ENCODE measurements around the gene GNAT3.

The GNAT3 gene

GRCh38 chr7:80420876-80421275 lies 91.0 kb downstream of the GNAT3 start:
- no peak for DNase-seq (ENCODE audit: low read depth in 2 of 2)

GRCh38 chr7:80417211-80417793 lies 94.6 kb downstream of the GNAT3 start:
- no peak for DNase-seq (ENCODE audit: low read depth in 2 of 2)

GRCh38 chr7:80415522-80415921 lies 96.3 kb downstream of the GNAT3 start:
- DNase-seq (ENCODE audit: low read depth in 2 of 2) = no peak

GRCh38 chr7:80415114-80415513 lies 96.8 kb downstream of the GNAT3 start:
- no peak for DNase-seq (ENCODE audit: low read depth in 2 of 2)

GRCh38 chr7:80414331-80414730 lies 97.5 kb downstream of the GNAT3 start:
- no peak for DNase-seq (ENCODE audit: low read depth in 2 of 2)

- no peak for DNase-seq (ENCODE audit: low read depth in 2 of 2)
These were observed 98.4 kb downstream of the GNAT3 start for GRCh38 chr7:80413383-80413945.

GRCh38 chr7:80412842-80413241 lies 99.0 kb downstream of the GNAT3 start:
- no peak for DNase-seq (ENCODE audit: low read depth in 2 of 2)

- no peak for DNase-seq (ENCODE audit: low read depth in 2 of 2)
These were observed 100.2 kb downstream of the GNAT3 start for GRCh38 chr7:80411621-80412020.

- DNase-seq (ENCODE audit: low read depth in 2 of 2) = no peak
These were observed 101.8 kb downstream of the GNAT3 start for GRCh38 chr7:80410081-80410480.

All from stimulated activated CD8-positive, alpha-beta memory T cell treated with anti-CD3 and anti-CD28 coated beads, Interleukin-2, amount 100 ng/mL, for 48 hours (primary cell).